WTC11 (cell line): ENCODE measurements around the gene RIBC2. TPM values are rescaled to one million over a fixed set of nuclear protein-coding genes. Genes with fewer than 3 reads are reported as not detected.

Source experiments
- ATAC-seq: fragments of 200-7000 bp; cut with Tn5 transposase; 2 replicates; pipeline ENCODE4 v1.10.0; 2021; ENCODE audit warnings: mild to moderate bottlenecking, moderate library complexity
- CTCF ChIA-PET: fragments of 300-600 bp; sonication (Branson Sonifier 250); formaldehyde crosslinking; loops from one replicate; lab custom pipeline; 2021; ENCODE audit warnings: antibody characterized with exemption; lab: Charles Lee
- POLR2A ChIA-PET: fragments of 350-600 bp; sonication (Branson Sonifier 250); formaldehyde crosslinking; loops from one replicate; lab custom pipeline; 2021; ENCODE audit warnings: antibody characterized with exemption; lab: Charles Lee
- DNase-seq: peaks from one replicate; pipeline ENCODE4 v3.0.0; 2021; ENCODE audit warnings: low spot score
- H3K27ac Mint-ChIP-seq: 2 replicates; pipeline ENCODE4 v1.8.0; 2021; ENCODE audit warnings: mixed read lengths
- H3K27me3 Mint-ChIP-seq: 2 replicates; pipeline ENCODE4 v1.8.0; 2021; ENCODE audit warnings: low read depth, mild to moderate bottlenecking, moderate library complexity, mixed read lengths
- H3K36me3 Mint-ChIP-seq: 2 replicates; pipeline ENCODE4 v1.8.0; 2021; ENCODE audit warnings: mixed read lengths
- H3K4me1 Mint-ChIP-seq: 2 replicates; pipeline ENCODE4 v1.8.0; 2022; ENCODE audit warnings: mixed read lengths
- H3K4me3 Mint-ChIP-seq: 2 replicates; pipeline ENCODE4 v1.8.0; 2021; ENCODE audit warnings: mild to moderate bottlenecking, moderate library complexity, mixed read lengths
- H3K9me3 Mint-ChIP-seq: 2 replicates; pipeline ENCODE4 v1.8.0; 2021; ENCODE audit warnings: mixed read lengths
- AFF4 ChIP-seq: sonication (generic); formaldehyde crosslinking; IDR thresholded peaks from 2 replicates; pipeline ENCODE4 v1.8.1; 2023; ENCODE audit warnings: mild to moderate bottlenecking, missing genetic modification reagents, borderline replicate concordance
- ARID4B ChIP-seq: sonication (generic); formaldehyde crosslinking; IDR thresholded peaks from 2 replicates; pipeline ENCODE4 v1.8.0; 2023; ENCODE audit warnings: missing genetic modification reagents, mild to moderate bottlenecking, borderline replicate concordance
- CREM ChIP-seq: sonication (generic); formaldehyde crosslinking; IDR thresholded peaks from 2 replicates; pipeline ENCODE4 v1.8.1; 2022; ENCODE audit warnings: mild to moderate bottlenecking, missing genetic modification reagents, moderate library complexity
- CTCF ChIP-seq: fragments of 200-600 bp; IDR thresholded peaks from 2 replicates; pipeline ENCODE4 v1.8.0; 2022; ENCODE audit warnings: antibody characterized with exemption
- EMX1 ChIP-seq: fragments of 250-450 bp; sonication (Bioruptor Pico); IDR thresholded peaks from 2 replicates; pipeline ENCODE4 v1.8.0; 2021; ENCODE audit warnings: mild to moderate bottlenecking
- ETV6 ChIP-seq: sonication (generic); formaldehyde crosslinking; IDR thresholded peaks from 2 replicates; pipeline ENCODE4 v1.8.1; 2022; ENCODE audit warnings: mild to moderate bottlenecking, missing genetic modification reagents
- FOXP4 ChIP-seq: sonication (generic); formaldehyde crosslinking; IDR thresholded peaks from 2 replicates; pipeline ENCODE4 v1.8.0; 2022; ENCODE audit warnings: mild to moderate bottlenecking, missing genetic modification reagents
- GABPB1 ChIP-seq: sonication (generic); formaldehyde crosslinking; IDR thresholded peaks from 2 replicates; pipeline ENCODE4 v1.8.1; 2023; ENCODE audit warnings: mild to moderate bottlenecking, missing genetic modification reagents
- HMGXB4 ChIP-seq: sonication (generic); formaldehyde crosslinking; IDR thresholded peaks from 2 replicates; pipeline ENCODE4 v1.8.1; 2023; ENCODE audit warnings: mild to moderate bottlenecking, moderate library complexity, missing genetic modification reagents
- MLX ChIP-seq: sonication (generic); formaldehyde crosslinking; IDR thresholded peaks from 2 replicates; pipeline ENCODE4 v1.8.1; 2023; ENCODE audit warnings: mild to moderate bottlenecking, missing genetic modification reagents, moderate library complexity
- MYBL2 ChIP-seq: sonication (generic); formaldehyde crosslinking; IDR thresholded peaks from 2 replicates; pipeline ENCODE4 v1.8.1; 2023; ENCODE audit warnings: mild to moderate bottlenecking, moderate library complexity, missing genetic modification reagents
- NR1H2 ChIP-seq: sonication (generic); formaldehyde crosslinking; IDR thresholded peaks from 2 replicates; pipeline ENCODE4 v1.9.0; 2021; ENCODE audit warnings: mild to moderate bottlenecking, moderate library complexity, missing genetic modification reagents
- RELA ChIP-seq: sonication (generic); formaldehyde crosslinking; IDR thresholded peaks from 2 replicates; pipeline ENCODE4 v1.8.1; 2022; ENCODE audit warnings: missing genetic modification reagents, mild to moderate bottlenecking, borderline replicate concordance
- SMAD3 ChIP-seq: sonication (generic); formaldehyde crosslinking; IDR thresholded peaks from 2 replicates; pipeline ENCODE4 v1.8.0; 2022; ENCODE audit warnings: missing genetic modification reagents, mild to moderate bottlenecking, borderline replicate concordance
- SP1 ChIP-seq: sonication (generic); formaldehyde crosslinking; conservative IDR thresholded peaks from 2 replicates; pipeline ENCODE4 v1.8.1; 2022; ENCODE audit warnings: missing genetic modification reagents
- ZBTB43 ChIP-seq: sonication (generic); formaldehyde crosslinking; IDR thresholded peaks from 2 replicates; pipeline ENCODE4 v1.8.1; 2023; ENCODE audit warnings: mild to moderate bottlenecking, missing genetic modification reagents
- ZMAT4 ChIP-seq: fragments of 250-450 bp; sonication (Bioruptor Pico); IDR thresholded peaks from 2 replicates; pipeline ENCODE4 v1.9.0; 2021; ENCODE audit warnings: mild to moderate bottlenecking
- ZNF232 ChIP-seq: sonication (generic); formaldehyde crosslinking; IDR thresholded peaks from 2 replicates; pipeline ENCODE4 v1.8.0; 2022; ENCODE audit warnings: mild to moderate bottlenecking, missing genetic modification reagents
- ZNF263 ChIP-seq: sonication (generic); formaldehyde crosslinking; IDR thresholded peaks from 2 replicates; pipeline ENCODE4 v1.8.1; 2022; ENCODE audit warnings: low read depth, mild to moderate bottlenecking, moderate library complexity, missing genetic modification reagents
- ZNF423 ChIP-seq: fragments of 250-450 bp; sonication (Bioruptor Pico); IDR thresholded peaks from 2 replicates; pipeline ENCODE4 v2.1.2; 2022; ENCODE audit warnings: mild to moderate bottlenecking, moderate library complexity
- ZNF671 ChIP-seq: fragments of 250-450 bp; sonication (Bioruptor Pico); IDR thresholded peaks from 2 replicates; pipeline ENCODE4 v1.8.0; 2021; ENCODE audit warnings: mild to moderate bottlenecking
- total RNA-seq: library from RNA; stranded (reverse); gene quantifications from 3 replicates; pipeline ENCODE4 v1.2.3, GENCODE V29; 2021

The RIBC2 gene
- total RNA-seq, 1 experiment from 2014 or later, result 2.4 TPM

GRCh38 chr22:45402466-45402985 is 11.0 kb upstream of the RIBC2 start (continued):
- TF ChIP-seq ARID4B (CRISPR knock-in tag) (no peak), SMAD3 (CRISPR knock-in tag) (no peak), HMGXB4 (CRISPR knock-in tag) (no peak), EMX1 (CRISPR knock-in tag) (no peak)

- peaks cover 3% of the 10 kb centered on the region for H3K36me3 Mint-ChIP-seq
- TF ChIP-seq ZNF232 (CRISPR knock-in tag) (no peak), CTCF (no peak), MLX (CRISPR knock-in tag) (no peak), ZBTB43 (CRISPR knock-in tag) (no peak), RELA (CRISPR knock-in tag) (no peak), SP1 (CRISPR knock-in tag) (no peak), GABPB1 (CRISPR knock-in tag) (no peak), FOXP4 (CRISPR knock-in tag) (no peak), ETV6 (CRISPR knock-in tag) (no peak), ZNF263 (CRISPR knock-in tag) (no peak), ZMAT4 (no peak), CREM (CRISPR knock-in tag) (no peak), MYBL2 (no peak), ZNF423 (CRISPR knock-in tag) (no peak), ZNF671 (CRISPR knock-in tag) (no peak), NR1H2 (no peak), AFF4 (no peak)
- TF ChIP-seq, all 79 proteins: peak for 0
- ChIA-PET CTCF (no interaction called here), POLR2A (no interaction called here)
- no peaks in the 10 kb centered on the region for H3K4me1 Mint-ChIP-seq
- no peak overlapping the region for H3K27ac Mint-ChIP-seq
- DNase-seq (no peak), ATAC-seq (no peak)
- peaks cover 4% of the 10 kb centered on the region for H3K9me3 Mint-ChIP-seq
- H3K4me3 Mint-ChIP-seq, result no peak overlapping the region
- H3K27me3 Mint-ChIP-seq, result peaks cover 27% of the 10 kb centered on the region
Observed at GRCh38 chr22:45407793-45408192, 5.7 kb upstream of the RIBC2 start.
